Breast epithelium (tissue), 3 donors: ENCODE data around the gene GSTO2.

ENCODE experiments used
- POLR2A ChIP-seq: fragments of 450-650 bp; IDR thresholded peaks from one replicate; pipeline ENCODE4 v1.6.1; 2016; ENCODE audit warnings: antibody characterized with exemption, mild to moderate bottlenecking, moderate library complexity
- TF ChIP-seq, protein P1 (sequence below), 3 donors: fragments of 450-650 bp; IDR thresholded peaks; one replicate each; pipeline ENCODE4 v1.5.1; 2016 to 2017; ENCODE audit warnings: antibody characterized with exemption in 3 of 3, mild to moderate bottlenecking in 3 of 3, moderate library complexity in 3 of 3

DNA sequence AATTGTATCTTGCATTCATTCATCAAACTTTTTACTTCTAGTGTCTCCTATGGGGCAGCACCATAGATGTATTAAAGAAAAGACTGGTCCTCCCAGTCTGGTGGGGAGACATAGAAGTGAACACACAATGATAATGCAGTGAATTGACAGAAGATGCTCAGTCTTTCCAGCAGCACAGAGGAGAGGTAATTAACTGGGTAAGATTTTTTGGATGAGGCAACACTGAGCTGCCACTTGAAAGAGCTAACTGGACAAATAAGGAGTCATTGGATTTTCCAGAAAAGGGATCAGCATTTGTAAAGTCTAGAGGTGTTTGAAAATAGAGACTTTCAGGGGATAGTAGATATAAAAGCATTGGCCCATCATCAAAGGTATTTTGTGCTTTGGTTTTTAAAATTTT is 76.5 kb downstream of the GSTO2 start:
- TF ChIP-seq, protein P1, sequence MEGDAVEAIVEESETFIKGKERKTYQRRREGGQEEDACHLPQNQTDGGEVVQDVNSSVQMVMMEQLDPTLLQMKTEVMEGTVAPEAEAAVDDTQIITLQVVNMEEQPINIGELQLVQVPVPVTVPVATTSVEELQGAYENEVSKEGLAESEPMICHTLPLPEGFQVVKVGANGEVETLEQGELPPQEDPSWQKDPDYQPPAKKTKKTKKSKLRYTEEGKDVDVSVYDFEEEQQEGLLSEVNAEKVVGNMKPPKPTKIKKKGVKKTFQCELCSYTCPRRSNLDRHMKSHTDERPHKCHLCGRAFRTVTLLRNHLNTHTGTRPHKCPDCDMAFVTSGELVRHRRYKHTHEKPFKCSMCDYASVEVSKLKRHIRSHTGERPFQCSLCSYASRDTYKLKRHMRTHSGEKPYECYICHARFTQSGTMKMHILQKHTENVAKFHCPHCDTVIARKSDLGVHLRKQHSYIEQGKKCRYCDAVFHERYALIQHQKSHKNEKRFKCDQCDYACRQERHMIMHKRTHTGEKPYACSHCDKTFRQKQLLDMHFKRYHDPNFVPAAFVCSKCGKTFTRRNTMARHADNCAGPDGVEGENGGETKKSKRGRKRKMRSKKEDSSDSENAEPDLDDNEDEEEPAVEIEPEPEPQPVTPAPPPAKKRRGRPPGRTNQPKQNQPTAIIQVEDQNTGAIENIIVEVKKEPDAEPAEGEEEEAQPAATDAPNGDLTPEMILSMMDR (IDR thresholded peaks at IDR 0.05) = no peak
- TF ChIP-seq POLR2A = no peak
